Motor neuron (in vitro differentiated cells): ENCODE measurements around the gene PCED1A. TPM values are rescaled to one million over a fixed set of nuclear protein-coding genes. Genes with fewer than 3 reads are reported as not detected.
A peak's percentile ranks its signal among the peaks of the same experiment; 100 is the strongest.

Experiments used
- ATAC-seq, 8 experiments: fragments of 200-7000 bp; cut with Tn5 transposase; replicated peaks in 6 of 8; 2 replicates each; pipeline ENCODE4 v1.8.0; 2021; ENCODE audit warnings: mild to moderate bottlenecking in 8 of 8, moderate library complexity in 8 of 8
- H3K27ac ChIP-seq, 2 donors: fragments of 250-450 bp; sonication (Bioruptor Pico); 2 replicates each; pipeline ENCODE4 v1.9.0; 2021; ENCODE audit warnings: antibody characterized with exemption in 2 of 2, mild to moderate bottlenecking in 2 of 2, moderate library complexity in 1 of 2
- H3K4me1 ChIP-seq, 2 donors: fragments of 250-450 bp; sonication (Bioruptor Pico); replicated peaks in 1 of 2; 2 replicates each; pipeline ENCODE4 v1.6.1; 2021; ENCODE audit warnings: antibody characterized with exemption in 2 of 2, mild to moderate bottlenecking in 2 of 2, moderate library complexity in 1 of 2
- H3K4me3 ChIP-seq, 5 donors: fragments of 250-450 bp; sonication (Bioruptor Pico); 2 replicates each; pipeline ENCODE4 v1.9.0; 2021; ENCODE audit warnings: antibody characterized with exemption in 5 of 5, mild to moderate bottlenecking in 5 of 5, moderate library complexity in 4 of 5
- WGBS, 10 experiments: fragments of 450-650 bp; shearing (Covaris generic); methylation state at CpG; one replicate each; pipeline ENCODE4 v1.0.0; 2022; 5-methylcytosine and 5-hydroxymethylcytosine counted together
- in situ Hi-C, 9 experiments: fragments of 400-800 bp; cut with MboI; loops; one replicate each; pipeline ENCODE4 v1.15.0; 2021; ENCODE audit warnings: low sequenced_read_pairs in 9 of 9, low pct_unique_long_range_greater_than_20kb in 2 of 9; ENCODE audit not compliant: unreplicated experiment in 9 of 9
- total RNA-seq, 8 experiments: library from RNA; unstranded; fragments of 300-600 nt; gene quantifications; 2 replicates each; pipeline versions ENCODE4 v1.2.3 to v1.2.4, GENCODE V29; 2022

PCED1A gene
- total RNA-seq, 8 experiments from 2014 or later = 24.5 to 49.6 (median 33.7) TPM

DNA sequence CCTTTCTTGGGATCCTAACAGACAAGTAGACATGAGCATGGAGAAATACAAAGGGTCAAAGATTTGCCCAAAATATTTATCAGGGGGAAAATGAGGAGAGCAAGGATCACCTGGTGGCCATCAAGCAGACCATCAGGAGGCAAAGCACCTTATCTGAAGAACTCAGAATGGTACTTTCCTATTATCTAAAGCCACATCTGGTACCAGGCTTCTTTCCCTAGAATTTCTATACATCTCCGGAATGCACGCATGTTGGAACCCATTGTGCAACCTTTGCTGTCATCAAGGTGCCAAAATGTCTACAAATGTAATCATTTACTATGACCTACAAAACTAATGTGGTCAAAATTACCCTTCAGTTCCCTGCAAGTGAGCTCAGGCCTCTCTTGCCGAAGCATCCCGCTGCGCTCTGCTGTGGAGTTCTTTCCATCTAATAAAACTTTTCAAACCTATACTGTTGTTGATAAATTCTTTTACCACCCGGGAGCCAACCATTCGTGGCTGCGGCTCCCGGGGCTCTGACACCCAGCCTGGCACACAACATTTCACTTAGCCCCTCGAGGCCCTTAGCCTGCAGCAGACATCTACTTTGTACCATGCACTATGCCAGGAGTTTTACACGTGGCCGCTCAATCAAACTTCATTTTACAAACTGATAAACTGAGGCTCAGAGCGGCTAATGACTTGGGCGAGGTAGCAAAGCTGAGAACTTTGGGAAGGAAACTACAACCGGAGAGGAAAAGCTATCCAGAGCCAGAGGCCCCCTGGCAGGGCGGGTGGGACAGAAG is 36.2 kb downstream of the PCED1A start:
- Histone ChIP-seq H3K4me3 (no peak overlapping the region), H3K27ac (no peak overlapping the region), H3K4me1 (peaks cover 5% of the 10 kb centered on the region in 2 donors)
- in situ Hi-C loops = no loop called here
- WGBS, 10 experiments = 46 to 90% (median 54%) methylated on average over 2 to 11 of the region's 16 CpGs; no CpG with 5 or more reads in 2 of the 10 experiments
- ATAC-seq = no peak

DNA sequence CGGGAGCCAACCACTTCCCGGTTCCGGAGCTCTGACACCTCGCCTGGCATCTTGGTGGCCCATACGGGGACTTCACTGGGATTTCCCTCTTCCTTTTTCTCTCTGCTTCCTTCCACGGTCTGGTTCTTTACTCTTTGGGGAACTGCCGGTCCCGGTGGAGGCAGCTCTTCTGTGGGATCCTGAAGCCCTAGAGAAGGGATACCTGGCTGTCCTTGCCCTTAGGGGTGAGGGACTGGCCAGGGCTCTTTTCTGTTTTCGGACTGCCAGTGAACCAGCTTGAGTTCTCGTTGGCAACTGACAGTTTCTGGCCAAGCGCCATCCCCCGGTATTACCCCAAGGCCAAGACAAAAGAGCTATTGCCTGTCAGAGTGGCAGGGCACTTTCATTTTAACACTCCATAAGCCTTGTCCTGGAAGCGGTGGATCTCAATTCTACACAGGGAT is 39.1 kb downstream of the PCED1A start:
- peaks cover 7 to 9% of the 10 kb centered on the region in 2 donors for H3K4me1 ChIP-seq
- H3K4me3 ChIP-seq = peak overlapping the region in 1 of 5 donors; percentile 55
- ATAC-seq = no peak
- in situ Hi-C loops = no loop called here
- H3K27ac ChIP-seq = no peak overlapping the region
- 0 to 50% (median 16%) methylated on average over 1 to 10 of the region's 13 CpGs for WGBS, 10 experiments

DNA sequence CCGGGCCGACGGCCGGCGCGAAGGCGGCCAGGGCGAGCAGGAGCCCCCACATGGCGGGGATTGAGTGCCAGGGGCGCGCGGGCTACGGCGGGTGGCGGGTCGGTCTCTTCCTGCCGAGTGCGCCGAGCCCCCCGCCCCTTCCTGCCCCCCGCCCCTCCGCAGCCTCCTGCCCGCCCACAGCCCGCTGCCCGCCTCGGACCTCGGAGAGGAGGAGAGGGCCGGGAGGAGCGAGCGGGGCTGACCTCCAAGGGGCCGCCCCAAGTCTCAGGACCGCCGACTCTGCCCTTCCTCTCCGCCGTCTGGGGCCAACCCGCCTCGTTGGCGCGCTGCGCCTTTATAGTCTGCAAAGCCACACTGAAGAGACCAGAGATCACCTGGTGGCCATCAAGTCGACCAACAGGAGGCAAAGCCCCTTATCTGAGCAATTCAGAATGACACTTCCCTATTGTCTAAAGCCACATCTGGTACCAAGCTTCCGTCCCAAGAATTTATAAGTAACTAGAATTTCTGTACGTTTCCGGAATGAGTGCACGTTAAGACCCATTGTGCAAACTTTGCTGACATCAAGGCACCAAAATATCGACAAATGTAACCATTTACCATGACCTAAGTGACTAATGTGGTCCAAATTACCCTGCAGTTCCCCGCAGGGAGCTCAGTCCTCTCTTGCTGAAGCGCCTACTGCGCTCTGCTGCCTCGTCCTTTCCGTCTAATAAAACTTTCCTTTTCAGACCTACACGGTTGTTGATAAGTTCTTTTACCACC is 39.8 kb downstream of the PCED1A start, which contains the start of gene CPXM1:
TSS of gene CPXM1 (minus strand) at position 107 of the 765 bp plus-strand sequence. CDS start at position 52, 55 bp downstream.
- H3K4me1 ChIP-seq = peaks cover 7 to 9% of the 10 kb centered on the region in 2 donors
- 0 to 8% (median 3%) methylated on average over 2 to 13 of the region's 52 CpGs; no CpG with 5 or more reads in 2 of the 10 experiments for WGBS, 10 experiments
- in situ Hi-C loops = no loop called here
- ATAC-seq = peak in 6 of 8 experiments; percentile 72 to 77 (median 75)
- peak within 1 kb of the TSS; percentile 42 to 55 (median 54) for H3K4me3 ChIP-seq
- peak within 1 kb of the TSS in 1 of 2 donors; percentile 13 for H3K27ac ChIP-seq

DNA sequence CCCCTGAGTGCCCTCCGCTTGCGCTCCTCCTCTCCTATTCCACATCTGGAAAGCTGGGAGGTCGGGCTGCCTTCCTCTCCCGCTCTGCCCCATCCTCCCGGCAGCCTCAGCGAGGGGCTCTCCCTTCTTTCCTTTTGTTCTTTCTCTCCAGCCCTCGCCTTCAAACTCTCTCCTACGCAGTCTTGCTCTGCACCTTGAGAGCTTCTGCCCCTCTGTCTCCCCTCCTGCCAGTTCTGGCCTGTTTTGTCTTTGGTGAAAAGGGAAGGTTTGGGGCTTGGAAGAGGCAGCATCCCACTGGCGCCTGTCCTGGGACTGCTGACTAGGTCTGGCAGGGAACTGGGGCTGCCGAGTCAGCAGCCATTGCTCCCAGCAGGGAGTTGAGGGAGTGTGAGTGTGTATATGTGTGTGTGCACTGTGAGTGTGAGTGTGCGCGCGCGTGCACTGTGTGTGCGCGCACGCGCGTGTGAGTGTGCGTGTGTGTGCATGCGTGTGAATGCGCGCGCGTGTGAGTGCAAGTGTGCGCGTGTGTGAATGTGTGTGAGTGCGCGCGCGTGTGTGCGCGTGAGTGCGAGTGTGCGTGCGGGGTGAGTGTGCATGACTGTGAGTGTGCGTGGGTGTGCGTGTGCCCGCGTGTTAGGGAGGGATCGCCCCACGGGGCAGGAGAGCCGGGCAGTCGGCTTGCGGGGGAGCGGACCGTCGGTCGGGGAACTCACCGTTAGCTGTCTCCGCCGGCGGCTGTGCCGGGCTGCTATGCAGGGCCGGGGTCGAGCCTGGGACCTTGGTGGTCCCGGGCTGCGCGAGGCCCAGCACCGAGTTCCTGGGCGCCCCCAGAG is 40.6 kb downstream of the PCED1A start:
- in situ Hi-C loops = no loop called here
- Histone ChIP-seq H3K27ac (peak overlapping the region in 1 of 2 donors; percentile 13), H3K4me3 (peak overlapping the region; percentile 42 to 55 (median 54)), H3K4me1 (peaks cover 7 to 9% of the 10 kb centered on the region in 2 donors)
- peak in 7 of 8 experiments; percentile 32 to 74 (median 64) for ATAC-seq
- WGBS, 10 experiments = 0 to 20% (median 2%) methylated on average over 1 to 13 of the region's 61 CpGs

DNA sequence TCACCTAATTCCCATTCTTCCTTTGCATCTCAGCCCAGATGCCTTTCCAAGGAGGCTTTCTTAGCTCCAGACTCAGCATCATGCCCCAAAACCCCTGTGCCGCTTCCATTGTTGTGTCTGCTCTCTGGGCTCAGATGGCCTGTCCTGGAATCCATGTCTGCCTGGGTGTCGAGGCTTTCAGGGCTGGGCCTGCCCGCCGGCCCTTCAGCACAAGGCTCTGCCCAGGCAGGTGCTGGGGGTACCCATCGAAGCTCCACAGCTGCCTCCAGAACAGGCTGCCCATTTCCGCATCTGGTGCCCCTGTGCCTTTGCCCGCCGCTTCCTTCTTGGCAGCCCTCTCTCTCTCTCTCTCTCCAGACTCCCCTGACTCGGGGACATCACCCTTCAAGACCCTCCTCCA is 41.2 kb downstream of the PCED1A start:
- Histone ChIP-seq H3K4me3 (peak overlapping the region; percentile 42 to 55 (median 54)), H3K4me1 (peaks cover 7 to 9% of the 10 kb centered on the region in 2 donors), H3K27ac (no peak overlapping the region)
- WGBS, 10 experiments = 8 to 77% (median 44%) methylated on average over 3 to 7 of the region's 9 CpGs; no CpG with 5 or more reads in 4 of the 10 experiments
- in situ Hi-C loops = no loop called here
- ATAC-seq = no peak

DNA sequence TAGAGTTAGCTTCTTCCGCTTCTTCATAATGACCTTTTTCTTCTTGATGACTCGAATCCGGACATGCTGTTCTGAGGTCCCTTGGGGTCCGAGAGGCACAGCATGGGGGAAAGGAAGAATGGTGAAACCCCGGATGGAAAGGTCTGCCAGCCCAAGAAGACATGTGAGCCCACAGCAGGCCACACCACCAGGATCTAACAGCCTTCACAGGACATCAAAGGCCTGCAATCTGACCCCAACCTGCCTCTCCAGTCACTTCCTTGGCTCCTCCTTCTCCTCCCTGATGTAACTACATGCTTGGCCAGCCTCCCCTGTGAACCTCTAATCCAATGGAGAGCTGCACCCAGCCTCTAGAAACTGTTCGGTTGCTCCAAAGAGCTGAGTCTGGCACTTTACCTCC is 41.6 kb downstream of the PCED1A start:
- Histone ChIP-seq H3K27ac (no peak overlapping the region), H3K4me3 (peak overlapping the region in 1 of 5 donors; percentile 55), H3K4me1 (peaks cover 7 to 9% of the 10 kb centered on the region in 2 donors)
- in situ Hi-C loops = no loop called here
- 20 to 88% (median 75%) methylated on average over 1 to 5 of the region's 6 CpGs; no CpG with 5 or more reads in 3 of the 10 experiments for WGBS, 10 experiments
- no peak for ATAC-seq

DNA sequence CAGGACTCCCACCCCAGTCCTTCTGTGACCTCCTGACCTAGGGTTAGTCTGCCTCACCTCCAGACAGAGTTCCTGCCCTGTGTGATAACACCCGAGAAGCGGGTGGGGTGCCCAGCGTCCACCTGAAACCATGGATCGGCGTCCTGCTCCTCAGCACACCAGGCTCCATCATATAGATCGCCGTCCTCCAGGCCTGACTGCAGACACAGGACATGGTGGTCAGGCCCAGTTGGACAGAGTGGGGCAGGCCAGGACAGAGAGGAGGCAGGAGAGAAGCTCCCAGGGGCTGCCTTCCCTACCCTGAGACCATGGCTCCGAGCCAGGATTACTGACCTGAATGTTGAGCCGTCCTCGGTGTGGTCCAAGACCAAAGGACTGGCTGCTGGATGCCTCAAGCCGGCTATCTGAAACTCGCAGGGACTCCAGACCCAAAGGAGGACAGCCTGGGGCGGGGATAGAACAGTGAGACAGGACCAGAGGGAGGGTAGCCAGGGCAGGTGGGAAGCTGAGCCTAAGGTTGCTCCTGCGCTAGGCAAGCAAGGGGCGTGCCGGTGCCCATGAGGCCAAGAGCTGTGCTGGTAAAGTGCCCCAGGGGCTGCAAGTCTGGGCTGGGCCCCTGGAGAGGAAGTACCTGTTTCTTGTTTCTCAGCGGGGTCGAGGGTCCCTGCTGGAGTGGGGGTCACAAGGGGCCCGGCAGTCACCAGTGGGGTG is 42.2 kb downstream of the PCED1A start:
- 100% methylated on average over 1 to 5 of the region's 19 CpGs; no CpG with 5 or more reads in 7 of the 10 experiments for WGBS, 10 experiments
- Histone ChIP-seq H3K27ac (no peak overlapping the region), H3K4me1 (peaks cover 7 to 9% of the 10 kb centered on the region in 2 donors), H3K4me3 (no peak overlapping the region)
- ATAC-seq = no peak
- in situ Hi-C loops = no loop called here

DNA sequence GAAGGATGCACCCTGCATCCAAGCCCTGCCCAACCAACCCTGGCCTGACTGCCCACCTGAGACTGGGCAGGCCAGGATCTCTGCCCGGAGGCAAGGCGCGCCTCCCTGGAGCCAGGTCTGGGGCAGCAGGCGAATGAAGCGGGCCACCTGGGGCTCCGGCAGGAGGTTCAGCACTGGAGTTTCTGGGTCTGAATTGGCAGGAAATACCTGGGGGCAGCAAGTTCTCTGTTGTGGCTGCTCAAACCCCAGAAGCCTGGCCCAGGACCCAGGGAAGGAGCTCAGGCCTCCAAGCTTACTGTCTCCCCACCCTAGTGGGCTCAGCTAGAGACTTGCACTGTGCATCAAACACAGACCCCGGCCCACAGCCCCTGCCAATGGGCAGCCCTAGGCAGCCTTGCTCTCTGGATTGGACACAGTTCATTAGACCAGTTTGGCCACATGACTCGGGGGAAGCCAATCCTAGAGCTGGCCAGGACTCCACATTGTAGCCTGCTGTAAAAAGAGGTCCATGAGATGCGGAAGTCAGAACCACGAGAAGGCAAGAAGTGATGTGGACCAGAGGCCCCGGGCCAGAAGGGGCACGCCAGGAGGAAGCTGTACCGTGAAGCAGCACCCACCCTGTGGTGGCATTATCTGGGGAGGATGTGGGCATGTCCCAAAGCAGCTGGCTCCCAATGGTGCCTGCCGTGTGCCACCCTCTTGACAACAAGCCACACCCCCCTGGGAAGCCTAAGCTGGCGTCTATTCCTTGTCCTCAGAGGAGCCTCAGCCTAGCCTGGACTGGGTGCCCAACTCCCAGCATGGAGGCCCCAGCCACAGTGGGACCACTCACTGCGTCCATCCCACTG is 43.1 kb downstream of the PCED1A start:
- 0 to 100% (median 77%) methylated on average over 1 to 9 of the region's 16 CpGs; no CpG with 5 or more reads in 2 of the 10 experiments for WGBS, 10 experiments
- Histone ChIP-seq H3K4me3 (no peak overlapping the region), H3K4me1 (peaks cover 7 to 9% of the 10 kb centered on the region in 2 donors), H3K27ac (no peak overlapping the region)
- in situ Hi-C loops = no loop called here
- no peak for ATAC-seq

DNA sequence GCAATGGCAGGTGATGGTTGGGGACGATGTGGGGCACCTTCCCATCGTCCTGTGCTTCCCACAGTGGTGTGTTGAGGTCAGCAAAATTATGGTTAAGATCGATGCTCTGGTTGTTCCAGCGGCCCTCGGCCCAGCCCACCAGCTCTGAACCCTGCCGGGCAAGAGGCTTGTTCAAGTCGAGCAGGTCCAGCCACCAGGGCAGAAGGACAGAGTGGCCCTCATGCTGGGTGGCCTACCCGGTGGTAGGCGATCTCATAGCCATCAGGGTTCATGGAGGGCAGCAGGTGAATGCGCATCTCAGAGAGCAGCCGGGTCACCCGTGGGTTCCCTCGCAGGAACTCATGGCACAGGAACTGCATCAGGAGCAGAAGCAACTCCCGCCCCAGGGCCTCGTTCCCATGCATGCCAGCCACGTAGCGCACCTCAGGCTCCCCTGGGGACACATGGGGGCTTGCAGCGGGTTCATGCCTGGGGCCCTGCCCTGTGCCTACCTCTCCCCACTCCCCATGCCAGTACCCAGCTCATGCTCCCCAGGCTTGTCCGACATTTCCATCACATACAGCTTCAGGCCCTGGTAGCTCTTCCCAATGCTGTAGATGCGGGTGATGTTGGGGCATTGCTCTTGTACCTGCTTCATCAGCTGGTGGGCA is 44.3 kb downstream of the PCED1A start:
- H3K4me3 ChIP-seq = no peak overlapping the region
- in situ Hi-C loops = no loop called here
- H3K27ac ChIP-seq = no peak overlapping the region
- peaks cover 7 to 9% of the 10 kb centered on the region in 2 donors for H3K4me1 ChIP-seq
- no peak for ATAC-seq
- WGBS, 10 experiments = 24 to 100% methylated on average over 1 to 3 of the region's 20 CpGs; no CpG with 5 or more reads in 8 of the 10 experiments

DNA sequence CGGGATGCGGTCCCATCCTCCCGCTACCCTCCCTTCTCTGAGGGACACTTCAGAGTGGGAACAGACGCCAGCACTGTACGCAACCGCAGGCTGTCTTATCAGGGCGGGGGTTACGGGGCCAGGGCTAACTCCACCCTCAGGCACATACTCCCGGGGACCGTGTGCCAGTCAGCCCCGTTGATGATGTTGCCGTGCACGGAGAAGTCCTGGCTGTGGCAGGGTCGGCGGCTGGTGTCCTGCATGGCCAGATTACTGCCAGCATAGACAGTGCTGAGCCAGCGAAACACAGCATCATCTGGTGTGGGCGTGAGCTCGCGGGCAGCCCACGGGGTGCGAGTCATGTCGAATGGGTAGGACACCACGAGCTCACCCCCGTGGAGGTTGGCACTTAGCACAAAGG is 45.0 kb downstream of the PCED1A start:
- no peak overlapping the region for H3K27ac ChIP-seq
- no peak overlapping the region for H3K4me3 ChIP-seq
- 40 to 98% (median 94%) methylated on average over 2 to 12 of the region's 24 CpGs; no CpG with 5 or more reads in 4 of the 10 experiments for WGBS, 10 experiments
- in situ Hi-C loops = no loop called here
- H3K4me1 ChIP-seq = peaks cover 7 to 9% of the 10 kb centered on the region in 2 donors
- no peak for ATAC-seq

DNA sequence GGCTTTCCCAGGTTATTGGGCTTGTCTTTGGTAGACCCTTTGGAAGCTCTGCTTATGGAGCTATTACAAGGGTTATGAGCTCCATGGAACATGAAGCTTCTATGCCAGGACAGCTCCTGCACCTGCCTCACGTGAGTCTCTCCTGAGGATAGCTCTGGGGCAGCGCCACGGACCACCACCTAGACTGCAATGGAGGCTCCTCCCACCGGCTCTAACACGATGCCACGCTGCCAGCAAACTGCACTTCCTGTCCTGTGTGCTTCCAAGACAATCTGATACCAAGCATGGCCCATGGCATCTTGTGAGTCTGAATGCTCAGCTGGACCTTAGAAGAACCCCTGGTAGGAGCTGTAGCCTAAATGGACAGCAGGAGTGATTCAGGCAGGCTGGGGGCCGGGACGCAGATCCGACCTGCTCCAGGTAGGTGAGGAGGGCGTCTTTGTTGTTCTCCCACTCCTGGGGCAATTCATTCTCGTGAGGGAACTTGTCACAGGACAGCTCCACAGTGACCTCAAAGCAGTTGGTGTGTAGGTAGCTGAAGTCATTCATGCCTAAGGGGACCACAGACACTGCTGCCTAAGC is 45.5 kb downstream of the PCED1A start:
- no peak for ATAC-seq
- peaks cover 7 to 9% of the 10 kb centered on the region in 2 donors for H3K4me1 ChIP-seq
- no peak overlapping the region for H3K27ac ChIP-seq
- in situ Hi-C loops = no loop called here
- H3K4me3 ChIP-seq = no peak overlapping the region
- 20 to 100% (median 90%) methylated on average over 1 to 8 of the region's 11 CpGs; no CpG with 5 or more reads in 5 of the 10 experiments for WGBS, 10 experiments
